ENCODE measurements around the gene PUSL1.
A peak's percentile ranks its signal among the peaks of the same experiment; 100 is the strongest.

GRCh38 chr1:1307261-1307922, 1.0 kb upstream of the PUSL1 start:
- TF ChIP-seq POLR2A (IDR thresholded peaks at IDR 0.05; ENCODE audit: low read depth, low read length) = peak; percentile 22; the same call in 1 of the 2 replicates
- TF ChIP-seq MXI1 (IDR thresholded peaks at IDR 0.05; ENCODE audit: borderline replicate concordance, low read depth, low read length) = peak; percentile 14; the same call in 1 of the 2 replicates
- no peak for TF ChIP-seq CTCF (conservative IDR thresholded peaks at IDR 0.05; ENCODE audit: low read depth, low read length)
- no peak for TF ChIP-seq USF2 (IDR thresholded peaks at IDR 0.05; ENCODE audit: low read depth, low read length)
- no peak for TF ChIP-seq RFX5 (IDR thresholded peaks at IDR 0.05; ENCODE audit: low read depth, low read length)
- TF ChIP-seq NFE2L2 (IDR thresholded peaks at IDR 0.05; ENCODE audit: low read depth, low read length) = no peak
- TF ChIP-seq RCOR1 (IDR thresholded peaks at IDR 0.05; ENCODE audit: insufficient replicate concordance, low read length) = no peak
- TF ChIP-seq ELK1 (IDR thresholded peaks at IDR 0.05; ENCODE audit: borderline replicate concordance, low read depth, low read length) = no peak
- no peak for TF ChIP-seq SMC3 (IDR thresholded peaks at IDR 0.05; ENCODE audit: low read depth, low read length)
- no peak for TF ChIP-seq MAZ (IDR thresholded peaks at IDR 0.05; ENCODE audit: borderline replicate concordance, low read depth, low read length)
- TF ChIP-seq FOS (IDR thresholded peaks at IDR 0.05; ENCODE audit: low read depth, low read length) = no peak
